Measurements from ENCODE around the gene BICD2. TPM values are rescaled to one million over a fixed set of nuclear protein-coding genes. Genes with fewer than 3 reads are reported as not detected.

Gene BICD2
- total and polyA plus RNA-seq, 2 of the 8 experiments (the other 6 are each of a cell fraction or from before 2014, with no cell fraction given): 6.6 to 22.8 TPM

DNA sequence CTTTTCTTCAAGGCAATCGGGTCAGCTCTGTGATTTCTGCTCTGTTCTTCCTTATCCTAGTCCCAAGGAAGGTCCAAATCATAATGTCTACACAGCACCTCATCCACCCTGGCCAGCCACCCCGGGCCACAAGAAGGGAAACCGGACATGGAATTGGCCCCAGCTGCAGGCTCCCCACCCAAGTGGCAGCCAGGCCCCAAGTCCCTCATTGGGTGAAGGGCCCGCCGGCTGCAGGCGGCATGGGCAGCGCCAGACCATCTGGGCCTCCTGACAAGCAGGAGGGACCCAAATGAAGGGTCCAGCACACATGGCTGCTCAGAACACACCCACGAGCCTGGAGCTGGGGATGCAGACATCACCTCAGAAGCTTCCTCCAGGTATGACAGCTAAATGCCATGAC lies 33.7 kb downstream of the BICD2 start:
- Histone ChIP-seq H2AFZ (ENCODE audit: low read length) (no peak overlapping the region), H3K23ac (ENCODE audit: insufficient read length) (no peak overlapping the region), H4K91ac (replicated peaks; ENCODE audit: insufficient read length, low read length) (no peak overlapping the region), H3K79me1 (ENCODE audit: low read depth, low read length) (peaks cover 12% of the 10 kb centered on the region; the same call in 1 of the 2 replicates), H3K14ac (ENCODE audit: insufficient read length) (no peak overlapping the region), H3K4ac (replicated peaks; ENCODE audit: insufficient read length, low read depth, low read length) (no peak overlapping the region), H2BK5ac (ENCODE audit: low read depth, low read length) (no peak overlapping the region), H3K79me2 (ENCODE audit: control insufficient read depth in 1 of 2, insufficient read depth in 2 of 2, low read length in 2 of 2) (peaks cover 0 to 42% of the 10 kb centered on the region in 2 experiments; a peak in 2 of 4 replicates), H2AK5ac (ENCODE audit: low read depth, low read length) (no peak overlapping the region), H3K56ac (replicated peaks; ENCODE audit: insufficient read length, low read depth, low read length) (no peak overlapping the region), H3K9ac (replicated peaks in 1 of 4; ENCODE audit: extremely low read depth in 1 of 4, low read depth in 3 of 4, low read length in 3 of 4) (no peak overlapping the region), H3K4me3 (ENCODE audit: extremely low read depth in 1 of 4, insufficient read depth in 2 of 4, low read depth in 3 of 4, low read length in 4 of 4) (no peak overlapping the region), H2BK120ac (replicated peaks; ENCODE audit: low read depth, low read length) (no peak overlapping the region), H3K9me3 (ENCODE audit: insufficient read depth in 2 of 2, low read depth in 1 of 2, low read length in 1 of 2) (no peaks in the 10 kb centered on the region), H4K20me1 (replicated peaks in 1 of 2; ENCODE audit: control insufficient read depth in 1 of 2, insufficient read depth in 2 of 2, low read length in 2 of 2) (peaks cover 20 to 24% of the 10 kb centered on the region in 2 experiments), H4K8ac (ENCODE audit: extremely low read depth, insufficient read depth, low read length) (no peak overlapping the region), H3K27me3 (replicated peaks in 1 of 4; ENCODE audit: control insufficient read depth in 3 of 4, extremely low read depth in 1 of 4, insufficient read depth in 3 of 4, low read length in 3 of 4) (no peaks in the 10 kb centered on the region), H3K4me2 (ENCODE audit: insufficient read depth in 1 of 2, low read depth in 2 of 2, low read length in 2 of 2) (no peak overlapping the region), H3K36me3 (ENCODE audit: control insufficient read depth in 2 of 4, insufficient read depth in 4 of 4, low read length in 3 of 4) (peaks cover 0 to 4% (median under 1%) of the 10 kb centered on the region in 4 experiments; a peak in 1 of 8 replicates), H3K18ac (ENCODE audit: extremely low read depth, low read length) (no peak overlapping the region), H3K27ac (ENCODE audit: low read depth, low read length) (no peak overlapping the region), H3K4me1 (replicated peaks in 1 of 4; ENCODE audit: control insufficient read depth in 3 of 4, insufficient read depth in 4 of 4, low read length in 3 of 4) (peaks cover 0 to 4% (median under 1%) of the 10 kb centered on the region in 4 experiments; a peak in 2 of 7 replicates), H4K5ac (ENCODE audit: insufficient read length, low read depth, low read length) (no peak overlapping the region), H3K23me2 (ENCODE audit: low read depth, low read length) (no peaks in the 10 kb centered on the region), H2BK12ac (ENCODE audit: low read depth, low read length) (no peak overlapping the region), H2BK20ac (ENCODE audit: low read length) (no peak overlapping the region), H2BK15ac (ENCODE audit: low read length) (no peak overlapping the region)
- no peak for FAIRE-seq
- 88% methylated on average over 8 of the region's 8 CpGs; no CpG with 5 or more reads in 1 of the 2 experiments for WGBS, 2 experiments (ENCODE audit: extremely low coverage in 1 of 2, insufficient coverage in 1 of 2, insufficient read length in 1 of 2, insufficient replicate concordance in 2 of 2, low coverage in 1 of 2, low lambda C conversion rate in 2 of 2, missing lambda C conversion rate in 1 of 2)
- POLR2A ChIA-PET (ENCODE audit: partially characterized antibody): no interaction called here
- CTCF ChIA-PET (ENCODE audit: partially characterized antibody): interaction anchor here (0.7 to 11.5 kb wide), 6 partner anchors 13 to 65 kb away, joined by 3 to 142 read pairs (median 8); partner anchors contain the start of gene BICD2
- TF ChIP-seq CTCF (IDR thresholded peaks at IDR 0.05; ENCODE audit: control extremely low read depth in 1 of 3, insufficient read depth in 1 of 3, low read depth in 1 of 3, low read length in 3 of 3): no peak
- TF ChIP-seq, protein P1, sequence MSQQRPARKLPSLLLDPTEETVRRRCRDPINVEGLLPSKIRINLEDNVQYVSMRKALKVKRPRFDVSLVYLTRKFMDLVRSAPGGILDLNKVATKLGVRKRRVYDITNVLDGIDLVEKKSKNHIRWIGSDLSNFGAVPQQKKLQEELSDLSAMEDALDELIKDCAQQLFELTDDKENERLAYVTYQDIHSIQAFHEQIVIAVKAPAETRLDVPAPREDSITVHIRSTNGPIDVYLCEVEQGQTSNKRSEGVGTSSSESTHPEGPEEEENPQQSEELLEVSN (IDR thresholded peaks at IDR 0.05): no peak
- no peak for TF ChIP-seq POLR2AphosphoS5 (IDR thresholded peaks at IDR 0.05; ENCODE audit: low read depth, low read length)
- no peak for TF ChIP-seq HDAC2 (IDR thresholded peaks at IDR 0.05; ENCODE audit: borderline replicate concordance in 1 of 2, low read depth in 2 of 2, low read length in 2 of 2)
- TF ChIP-seq SP4 (IDR thresholded peaks at IDR 0.05; ENCODE audit: low read length): no peak
- no peak for TF ChIP-seq CHD1 (IDR thresholded peaks at IDR 0.05; ENCODE audit: low read depth, low read length)
- TF ChIP-seq SUZ12 (IDR thresholded peaks at IDR 0.05; ENCODE audit: low read length): no peak
- no peak for TF ChIP-seq CREB1 (IDR thresholded peaks at IDR 0.05)
- DNase-seq (ENCODE audit: low read depth in 1 of 2, low spot score in 2 of 2): no peak

Data from H1 (cell line).